GM18858 (cell line): ENCODE results near the gene TBC1D22A.

ENCODE experiments used
- ATAC-seq: cut with Tn5 transposase; IDR thresholded peaks from one replicate; pipeline ENCODE4 v1.9.1; 2021; ENCODE audit not compliant: unreplicated experiment

The TBC1D22A gene

DNA sequence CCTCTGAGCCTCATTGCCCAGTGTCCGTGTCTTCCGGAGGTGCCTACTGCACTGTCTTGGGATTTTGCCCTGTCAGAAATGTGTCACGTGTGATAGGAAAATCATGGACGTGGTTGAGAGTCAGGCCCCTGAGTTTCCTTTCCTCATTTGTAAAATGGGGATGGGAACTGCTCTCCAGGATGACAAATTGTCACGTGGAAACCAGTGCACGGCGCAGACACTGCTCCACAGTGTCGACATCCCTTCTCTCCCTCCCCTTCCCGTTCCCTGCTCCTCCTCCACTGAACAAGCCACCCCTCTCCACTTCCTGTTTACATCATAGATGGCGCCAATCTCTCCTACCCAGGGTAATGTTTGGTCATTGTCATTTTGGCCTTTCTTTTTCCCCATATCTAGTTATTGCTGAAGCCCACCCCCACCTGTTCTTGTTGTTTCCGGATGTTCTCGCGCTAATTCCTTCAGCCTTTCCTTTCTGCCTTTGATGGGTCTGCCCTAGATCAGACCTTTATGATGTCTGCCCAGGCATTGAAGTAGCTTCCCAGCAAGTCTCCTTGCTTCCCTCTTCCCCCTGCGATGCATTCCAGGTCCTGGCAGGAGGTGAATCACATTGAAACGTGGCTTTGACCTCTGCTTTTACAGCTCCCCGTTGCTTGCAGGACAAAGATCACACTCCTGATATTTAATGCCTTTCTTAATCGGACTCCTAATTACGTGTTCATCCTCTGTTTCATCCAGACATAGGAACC is 91.8 kb downstream of the TBC1D22A start:
- no peak for ATAC-seq

DNA sequence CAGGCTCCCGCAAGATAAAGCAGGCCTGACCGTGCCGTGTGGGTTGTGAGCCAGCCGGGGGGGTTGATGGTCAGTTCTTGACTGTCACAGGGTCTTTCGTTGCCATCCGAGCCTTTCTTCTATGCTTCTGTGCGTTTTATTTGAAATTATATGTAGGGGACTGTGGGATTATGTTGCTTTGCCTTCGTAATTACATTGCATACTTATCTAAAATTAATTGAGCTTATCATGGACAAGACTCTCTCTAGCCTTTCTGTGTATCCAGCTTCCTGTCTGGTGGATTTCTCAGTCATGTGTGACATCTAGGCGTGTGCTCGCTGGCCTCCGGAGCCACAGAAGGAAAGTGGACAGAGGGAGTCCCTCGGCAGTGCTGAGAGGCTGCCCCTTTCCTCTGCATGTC is 93.2 kb downstream of the TBC1D22A start:
- ATAC-seq = no peak

- ATAC-seq = no peak
Observed at GRCh38 chr22:46856661-46857060, 94.2 kb downstream of the TBC1D22A start.

- no peak for ATAC-seq
Observed at GRCh38 chr22:46857142-46857884, 94.9 kb downstream of the TBC1D22A start.

- no peak for ATAC-seq
Observed at GRCh38 chr22:46857885-46858143, 95.4 kb downstream of the TBC1D22A start.

DNA sequence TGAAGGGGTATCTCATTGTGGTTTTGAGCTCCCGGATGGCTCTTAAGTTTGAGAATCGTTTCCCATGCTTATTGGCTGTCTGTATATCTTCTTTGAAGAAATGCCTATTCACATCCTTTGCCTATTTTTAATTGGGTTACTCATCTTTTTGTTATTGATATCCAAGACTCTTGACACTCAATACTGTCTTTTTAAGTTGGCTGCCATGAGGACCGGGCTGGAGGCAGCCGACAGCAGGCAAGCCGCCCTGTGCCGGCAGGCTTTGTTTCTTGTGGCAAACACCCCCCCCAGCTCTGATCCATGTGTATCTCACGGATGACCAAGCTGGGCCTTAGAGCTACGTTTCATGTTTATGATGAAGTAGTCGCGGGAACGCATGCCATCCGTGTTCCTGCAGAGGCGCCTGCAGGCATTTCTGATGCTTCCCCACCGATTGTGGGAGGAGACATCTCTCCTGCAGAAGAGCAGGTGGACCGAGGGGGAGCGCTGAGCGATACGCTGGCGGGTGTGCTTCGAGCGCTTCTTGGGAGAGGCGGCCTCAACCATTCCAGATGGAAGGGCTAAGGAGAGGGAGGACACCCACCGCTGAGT is 95.8 kb downstream of the TBC1D22A start:
- ATAC-seq = no peak

GRCh38 chr22:46860562-46860961 is 98.1 kb downstream of the TBC1D22A start:
- no peak for ATAC-seq

- no peak for ATAC-seq
Observed at GRCh38 chr22:46861468-46862367, 99.3 kb downstream of the TBC1D22A start.

DNA sequence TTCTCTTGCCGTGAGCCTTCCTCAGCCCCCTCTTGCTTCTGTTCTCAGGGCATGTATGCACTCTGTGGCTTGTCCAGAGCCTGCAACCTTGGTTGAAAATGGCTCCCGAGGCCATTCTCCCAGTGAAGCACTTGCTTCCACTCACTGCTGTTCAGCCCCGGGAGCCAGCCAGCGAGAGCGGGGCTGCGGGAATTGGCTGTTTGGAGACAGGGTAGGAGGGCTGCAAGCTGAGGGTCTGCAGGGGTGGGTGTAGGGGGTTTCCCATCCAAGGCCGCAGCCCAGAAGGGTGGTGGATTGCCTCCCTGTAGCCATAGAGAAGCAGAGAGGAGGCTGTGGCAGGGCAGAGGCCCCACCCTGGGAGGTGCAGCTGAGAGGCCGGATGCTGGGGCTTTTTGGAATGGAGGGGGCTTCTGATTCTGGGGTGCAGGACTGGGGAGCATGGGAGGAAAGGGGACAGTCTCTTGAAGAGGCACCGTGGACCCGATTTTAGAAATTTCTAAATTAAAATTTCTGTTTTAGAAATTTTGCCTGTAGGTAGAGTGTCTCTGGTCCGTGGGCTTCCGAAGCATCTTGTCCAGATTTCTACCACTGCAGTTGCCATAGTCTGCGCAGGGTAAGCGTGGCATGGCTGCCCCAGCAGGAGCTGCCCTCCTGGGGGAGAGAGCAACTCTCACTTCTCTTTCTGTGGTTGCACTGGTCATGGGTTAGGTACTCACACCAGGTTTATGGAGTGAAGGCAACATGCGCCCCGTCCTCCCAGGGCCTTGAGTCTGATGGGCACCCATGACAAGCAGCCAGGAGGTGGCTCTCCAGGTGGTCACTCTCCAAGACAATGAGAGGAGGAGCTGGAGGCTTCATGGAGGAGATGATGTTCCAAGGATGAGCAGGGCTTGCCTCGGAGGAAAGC is 100.2 kb downstream of the TBC1D22A start:
- no peak for ATAC-seq

DNA sequence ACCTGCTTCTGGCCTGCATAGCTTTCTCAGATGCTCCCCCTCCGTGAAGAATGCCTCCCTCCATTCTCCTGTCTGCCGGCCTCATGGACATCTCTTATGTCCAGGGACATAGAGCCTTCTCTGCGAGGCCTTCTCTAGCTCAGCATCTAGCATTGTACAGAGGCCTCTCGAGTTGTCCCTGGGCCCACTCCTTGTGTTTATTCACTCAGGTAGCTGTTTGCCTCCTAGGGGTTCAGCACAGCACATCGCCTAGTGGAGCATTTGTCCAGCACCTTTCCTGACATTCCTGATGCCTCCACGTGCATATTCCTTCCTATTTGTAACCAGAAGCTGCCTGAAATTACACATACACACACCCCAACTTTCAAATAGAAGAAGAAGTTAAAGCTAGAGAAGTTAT is 101.3 kb downstream of the TBC1D22A start:
- ATAC-seq = no peak

DNA sequence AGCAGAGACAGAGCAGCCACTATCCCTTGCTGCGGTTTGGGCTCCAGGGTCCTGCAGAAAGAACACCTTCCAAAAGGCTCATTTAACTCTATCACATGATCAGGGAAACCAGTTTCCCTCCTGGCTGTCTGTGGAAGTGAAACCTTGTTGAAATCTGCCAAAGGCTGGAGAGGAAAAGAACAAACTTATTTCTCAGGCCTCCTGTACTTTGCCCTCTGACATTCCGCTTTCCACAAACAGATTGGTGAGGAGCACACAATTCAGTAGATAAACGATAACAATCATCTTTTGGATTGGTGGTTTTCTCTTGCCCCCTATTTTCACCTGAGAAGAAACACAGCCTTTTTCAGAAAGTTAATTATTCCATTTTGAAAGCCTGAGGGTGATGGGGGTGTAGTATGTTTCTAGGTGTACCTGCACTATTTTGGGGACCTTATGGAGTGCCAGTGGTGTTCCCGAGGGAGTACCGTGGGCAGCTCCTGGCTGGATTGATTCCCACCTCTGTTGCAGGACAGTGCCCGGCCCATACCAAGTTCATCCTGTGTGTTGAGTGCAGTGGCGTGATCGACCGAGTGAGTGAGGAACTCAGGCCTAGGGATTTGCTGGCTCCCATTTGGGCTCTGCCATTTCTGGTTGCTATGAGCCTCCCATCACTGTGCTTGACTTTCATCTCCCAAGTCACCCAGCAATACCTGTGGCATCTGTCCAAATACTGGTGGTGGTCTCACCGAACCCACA is 102.0 kb downstream of the TBC1D22A start:
- no peak for ATAC-seq

- ATAC-seq = no peak
Observed at GRCh38 chr22:46865052-46865434, 102.6 kb downstream of the TBC1D22A start.

DNA sequence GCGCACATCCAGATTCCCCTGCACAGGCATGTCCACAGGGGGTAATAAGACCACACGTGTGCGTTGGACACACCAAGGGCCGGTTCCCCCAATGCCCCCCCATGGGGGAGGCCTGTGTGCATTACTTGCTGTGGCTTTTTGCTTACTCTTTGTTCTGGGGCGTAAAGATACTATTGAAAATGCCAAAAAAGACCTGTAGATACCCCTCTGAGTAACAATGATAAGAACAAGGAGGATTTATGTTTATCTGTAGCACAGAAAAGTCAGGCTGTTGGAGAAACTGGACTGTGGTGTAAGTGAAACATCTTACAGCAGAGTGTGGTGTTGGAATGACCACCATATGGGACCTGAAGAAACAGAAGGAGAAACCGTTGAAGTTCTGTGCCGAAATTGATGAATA is 103.2 kb downstream of the TBC1D22A start:
- ATAC-seq = no peak

GRCh38 chr22:46866591-46866990 is 104.1 kb downstream of the TBC1D22A start:
- no peak for ATAC-seq

GRCh38 chr22:46867106-46867505 is 104.7 kb downstream of the TBC1D22A start:
- ATAC-seq = no peak

- ATAC-seq = no peak
Observed at GRCh38 chr22:46869329-46869728, 106.9 kb downstream of the TBC1D22A start.

- ATAC-seq = no peak
Observed at GRCh38 chr22:46869831-46870441, 107.5 kb downstream of the TBC1D22A start.

DNA sequence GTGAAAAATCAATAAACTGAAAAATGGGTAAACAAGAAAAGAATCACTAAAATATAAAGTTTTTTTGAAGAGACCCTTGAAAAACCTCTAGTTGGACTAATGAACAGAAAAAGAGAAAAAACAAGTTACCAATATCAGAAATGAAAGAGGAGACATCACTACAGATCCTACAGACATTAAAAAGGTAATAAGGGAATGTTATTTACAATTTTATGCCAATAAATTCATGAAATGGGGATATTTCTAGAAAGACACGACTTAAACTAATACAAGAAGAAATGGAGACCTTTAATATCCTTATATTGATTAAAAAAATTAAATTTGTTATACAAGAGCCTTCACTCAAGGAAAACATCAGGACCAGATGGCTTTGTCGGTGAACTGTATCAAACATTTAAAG is 109.4 kb downstream of the TBC1D22A start:
- no peak for ATAC-seq

GRCh38 chr22:46875089-46875488 is 112.6 kb downstream of the TBC1D22A start:
- ATAC-seq = no peak
